Skeletal muscle satellite cell (primary cell): ENCODE results near the gene METTL2B.
"Not testable (repeated sequence)": the region's sequence is repeated elsewhere in the genome, so short reads cannot be mapped to it uniquely, and the experiment has no call there.

Experiments
- H3K27me3 ChIP-seq: 2 replicates; pipeline ENCODE4 v1.7.0; 2013; ENCODE audit warnings: low read length; ENCODE audit not compliant: control insufficient read depth, insufficient read depth
- H3K36me3 ChIP-seq: 2 replicates; pipeline ENCODE4 v1.7.0; 2013; ENCODE audit warnings: mild to moderate bottlenecking, control low read depth, low read length; ENCODE audit not compliant: insufficient read depth
- H3K4me1 ChIP-seq: 2 replicates; pipeline ENCODE4 v1.7.0; 2013; ENCODE audit warnings: low read length; ENCODE audit not compliant: control insufficient read depth, insufficient read depth
- H3K4me2 ChIP-seq: 2 replicates; pipeline ENCODE4 v1.7.0; 2013; ENCODE audit warnings: mild to moderate bottlenecking, low read length
- H3K4me3 ChIP-seq: 2 replicates; pipeline ENCODE4 v1.7.0; 2013; ENCODE audit warnings: low read length
- H3K9ac ChIP-seq: 2 replicates; pipeline ENCODE4 v1.7.0; 2013; ENCODE audit warnings: mild to moderate bottlenecking, low read depth, low read length, moderate library complexity
- H3K9me3 ChIP-seq: replicated peaks from 2 replicates; pipeline ENCODE4 v1.7.0; 2013; ENCODE audit warnings: mild to moderate bottlenecking, control low read depth, low read length

The METTL2B gene

GRCh38 chr7:128457385-128457784, 19.2 kb upstream of the METTL2B start:
- not testable (repeated sequence) for H3K9me3 ChIP-seq, H3K27me3 ChIP-seq, H3K36me3 ChIP-seq
- H3K4me3 ChIP-seq, result peak overlapping the region; percentile 90
- peak overlapping the region; percentile 85 for H3K9ac ChIP-seq
- peaks cover 29% of the 10 kb centered on the region for H3K4me1 ChIP-seq
- H3K4me2 ChIP-seq, result peak overlapping the region; percentile 89

- Histone ChIP-seq H3K9ac (no peak overlapping the region), H3K27me3 (no peaks in the 10 kb centered on the region), H3K9me3 (no peaks in the 10 kb centered on the region), H3K4me1 (peaks cover 25% of the 10 kb centered on the region), H3K4me3 (no peak overlapping the region), H3K4me2 (no peak overlapping the region), H3K36me3 (peaks cover 5% of the 10 kb centered on the region)
These were observed 17.6 kb upstream of the METTL2B start for GRCh38 chr7:128458956-128459355.

GRCh38 chr7:128459394-128459878, 17.1 kb upstream of the METTL2B start:
- Histone ChIP-seq H3K27me3 (no peaks in the 10 kb centered on the region), H3K9ac (no peak overlapping the region), H3K4me2 (no peak overlapping the region), H3K36me3 (peaks cover 5% of the 10 kb centered on the region), H3K4me1 (peaks cover 20% of the 10 kb centered on the region), H3K4me3 (no peak overlapping the region), H3K9me3 (no peaks in the 10 kb centered on the region)

GRCh38 chr7:128462460-128462859, 14.1 kb upstream of the METTL2B start:
- Histone ChIP-seq H3K4me1 (peaks cover 4% of the 10 kb centered on the region), H3K36me3 (no peaks in the 10 kb centered on the region), H3K4me2 (no peak overlapping the region), H3K9ac (no peak overlapping the region), H3K9me3 (no peaks in the 10 kb centered on the region), H3K27me3 (no peaks in the 10 kb centered on the region), H3K4me3 (no peak overlapping the region)

GRCh38 chr7:128463345-128463744, 13.2 kb upstream of the METTL2B start:
- not testable (repeated sequence) for H3K27me3 ChIP-seq, H3K36me3 ChIP-seq, H3K4me2 ChIP-seq, H3K4me3 ChIP-seq, H3K4me1 ChIP-seq, H3K9ac ChIP-seq, H3K9me3 ChIP-seq

GRCh38 chr7:128463933-128464332, 12.6 kb upstream of the METTL2B start:
- H3K4me2 ChIP-seq, H3K27me3 ChIP-seq, H3K4me3 ChIP-seq, H3K4me1 ChIP-seq, H3K36me3 ChIP-seq, H3K9me3 ChIP-seq, H3K9ac ChIP-seq: not testable (repeated sequence)

GRCh38 chr7:128466871-128467270, 9.7 kb upstream of the METTL2B start:
- not testable (repeated sequence) for H3K36me3 ChIP-seq, H3K9ac ChIP-seq, H3K4me1 ChIP-seq, H3K27me3 ChIP-seq, H3K4me3 ChIP-seq, H3K4me2 ChIP-seq, H3K9me3 ChIP-seq

GRCh38 chr7:128477336-128477690, 765 bp downstream of the METTL2B start:
- not testable (repeated sequence) for H3K9me3 ChIP-seq, H3K4me1 ChIP-seq, H3K36me3 ChIP-seq, H3K27me3 ChIP-seq
- H3K4me2 ChIP-seq, result peak overlapping the region; percentile 85
- peak overlapping the region; percentile 93 for H3K9ac ChIP-seq
- H3K4me3 ChIP-seq, result peak overlapping the region; percentile 89

- H3K9me3 ChIP-seq, H3K4me3 ChIP-seq, H3K9ac ChIP-seq, H3K4me2 ChIP-seq, H3K36me3 ChIP-seq, H3K27me3 ChIP-seq, H3K4me1 ChIP-seq: not testable (repeated sequence)
These were observed 2.5 kb downstream of the METTL2B start for GRCh38 chr7:128479082-128479481.

- not testable (repeated sequence) for H3K27me3 ChIP-seq, H3K9ac ChIP-seq, H3K9me3 ChIP-seq, H3K4me1 ChIP-seq, H3K4me2 ChIP-seq, H3K4me3 ChIP-seq, H3K36me3 ChIP-seq
These were observed 11.6 kb downstream of the METTL2B start for GRCh38 chr7:128488134-128488533.

GRCh38 chr7:128497405-128497804, 20.9 kb downstream of the METTL2B start:
- H3K9ac ChIP-seq, result no peak overlapping the region
- no peak overlapping the region for H3K4me3 ChIP-seq
- H3K36me3 ChIP-seq, result peaks cover 19% of the 10 kb centered on the region
- H3K9me3 ChIP-seq, result no peaks in the 10 kb centered on the region
- no peak overlapping the region for H3K4me2 ChIP-seq
- H3K4me1 ChIP-seq, result no peaks in the 10 kb centered on the region
- H3K27me3 ChIP-seq, result no peaks in the 10 kb centered on the region

GRCh38 chr7:128505416-128505815, 28.9 kb downstream of the METTL2B start:
- H3K9me3 ChIP-seq, H3K4me1 ChIP-seq, H3K4me3 ChIP-seq, H3K27me3 ChIP-seq, H3K9ac ChIP-seq, H3K36me3 ChIP-seq, H3K4me2 ChIP-seq: not testable (repeated sequence)

GRCh38 chr7:128506819-128507218, 30.3 kb downstream of the METTL2B start:
- H3K36me3 ChIP-seq, H3K9ac ChIP-seq, H3K4me1 ChIP-seq, H3K4me2 ChIP-seq, H3K4me3 ChIP-seq, H3K9me3 ChIP-seq, H3K27me3 ChIP-seq: not testable (repeated sequence)
